Aorta (tissue), 5 donors: ENCODE measurements around the gene CHST11. TPM values are rescaled to one million over a fixed set of nuclear protein-coding genes. Genes with fewer than 3 reads are reported as not detected.
A peak's percentile ranks its signal among the peaks of the same experiment; 100 is the strongest.

Experiments used
- ATAC-seq: fragments of 200-7000 bp; cut with Tn5 transposase; one replicate; pipeline ENCODE4 v1.9.1; 2022; ENCODE audit warnings: moderate library complexity; ENCODE audit not compliant: low FRiP score
- DNase-seq, 2 donors: peaks; one replicate each; pipeline ENCODE4 v3.0.0-alpha.2; 2020
- H3K27ac ChIP-seq, 2 donors: one replicate each; pipeline ENCODE4 v1.5.1; 2013; ENCODE audit warnings: low read length in 2 of 2, mild to moderate bottlenecking in 2 of 2, moderate library complexity in 2 of 2, control low read depth in 1 of 2, inconsistent platforms in 1 of 2, low read depth in 1 of 2
- H3K27me3 ChIP-seq, 2 donors: one replicate each; pipeline ENCODE4 v1.6.1; 2013; ENCODE audit warnings: control low read depth in 1 of 2, low read length in 1 of 2, mild to moderate bottlenecking in 1 of 2, moderate library complexity in 1 of 2; ENCODE audit not compliant: insufficient read depth in 2 of 2, control insufficient read depth in 1 of 2
- H3K36me3 ChIP-seq, 2 donors: one replicate each; pipeline ENCODE4 v1.6.1; 2013; ENCODE audit warnings: control low read depth in 1 of 2, low read length in 1 of 2, mild to moderate bottlenecking in 1 of 2; ENCODE audit not compliant: insufficient read depth in 2 of 2, control insufficient read depth in 1 of 2
- H3K4me1 ChIP-seq, 2 donors: one replicate each; pipeline ENCODE4 v1.6.1; 2013; ENCODE audit warnings: low read length in 2 of 2, control low read depth in 1 of 2, mild to moderate bottlenecking in 1 of 2, moderate library complexity in 1 of 2; ENCODE audit not compliant: insufficient read depth in 2 of 2, control insufficient read depth in 1 of 2
- H3K4me3 ChIP-seq, 2 donors: one replicate each; pipeline ENCODE4 v1.5.1; 2013; ENCODE audit warnings: low read length in 2 of 2, control low read depth in 1 of 2, mild to moderate bottlenecking in 1 of 2
- H3K9me3 ChIP-seq: one replicate; pipeline ENCODE4 v1.6.1; 2013; ENCODE audit warnings: mild to moderate bottlenecking, low read length; ENCODE audit not compliant: control insufficient read depth
- WGBS, 2 donors: extraction: QIAGEN DNeasy Blood & Tissue Kit; methylation state at CpG; one replicate each; pipeline ENCODE4 v1.1.7; 2013; 5-methylcytosine and 5-hydroxymethylcytosine counted together
- intact Hi-C, 2 donors: fragments of 100-400 bp; cut with DNase I; formaldehyde crosslinking; loops; one replicate each; pipeline versions ENCODE4 v1.14.2 to v1.15.0; 2022
- polyA plus RNA-seq, 2 donors: library from polyadenylated mRNA; stranded (reverse); fragments of 200-250 nt; gene quantifications; one replicate each; pipeline ENCODE4 v1.2.3, GENCODE V29; 2013
- total RNA-seq, 2 donors: library from RNA; stranded (reverse); fragmentation: NEBNext Ultra II Directional; extraction: Animal tissue kit (Norgen Biotek cat#: 25700); gene quantifications; one replicate each; pipeline ENCODE4 v1.2.1, GENCODE V29; 2021
- donor health status: healthy with polysubstance abuse.
- donor health status: Bipolar disorder and iron deficiency.
- donor health status: DM: no; HTN: no; CAD: no.
- donor health status: DM: no; HTN: no; CAD: no.
- donor health status: DM: yes; HTN: yes; CAD: no.

CHST11 gene
- total and polyA plus RNA-seq, 4 donors = 2.1 to 31.0 (median 15.7) TPM

DNA sequence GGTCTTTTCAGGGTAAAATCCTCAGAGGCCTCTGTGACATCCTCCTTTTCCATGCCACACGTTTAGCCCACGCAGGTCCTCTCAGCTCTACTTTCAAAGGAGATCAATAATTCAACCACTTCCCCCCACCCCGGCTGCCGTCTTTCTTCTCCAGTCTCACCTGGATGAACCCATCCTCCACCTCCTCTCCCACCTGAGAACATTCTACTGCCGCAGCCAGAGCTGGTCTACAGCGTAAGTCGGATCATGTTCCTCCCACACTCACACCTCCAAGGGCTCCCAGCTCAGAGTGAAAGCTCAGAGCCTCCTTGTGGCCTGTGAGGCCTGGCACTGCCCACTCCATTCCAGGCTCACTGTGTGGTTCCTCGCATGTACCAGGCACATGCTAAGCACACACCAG is 246.6 kb downstream of the CHST11 start:
- WGBS, 2 donors = 86 to 93% methylated on average over 8 of the region's 8 CpGs
- Histone ChIP-seq H3K27ac (no peak overlapping the region), H3K9me3 (no peaks in the 10 kb centered on the region), H3K36me3 (no peaks in the 10 kb centered on the region), H3K4me3 (no peak overlapping the region), H3K27me3 (no peaks in the 10 kb centered on the region), H3K4me1 (peaks cover 0 to 4% of the 10 kb centered on the region in 2 donors)
- ATAC-seq (no peak), DNase-seq (peak; percentile 34 to 68)
- intact Hi-C loops = loop anchor here in 1 of 2 donors (10.0 kb wide), 1 partner anchor 79 kb away; no protein-coding TSS in a partner anchor

DNA sequence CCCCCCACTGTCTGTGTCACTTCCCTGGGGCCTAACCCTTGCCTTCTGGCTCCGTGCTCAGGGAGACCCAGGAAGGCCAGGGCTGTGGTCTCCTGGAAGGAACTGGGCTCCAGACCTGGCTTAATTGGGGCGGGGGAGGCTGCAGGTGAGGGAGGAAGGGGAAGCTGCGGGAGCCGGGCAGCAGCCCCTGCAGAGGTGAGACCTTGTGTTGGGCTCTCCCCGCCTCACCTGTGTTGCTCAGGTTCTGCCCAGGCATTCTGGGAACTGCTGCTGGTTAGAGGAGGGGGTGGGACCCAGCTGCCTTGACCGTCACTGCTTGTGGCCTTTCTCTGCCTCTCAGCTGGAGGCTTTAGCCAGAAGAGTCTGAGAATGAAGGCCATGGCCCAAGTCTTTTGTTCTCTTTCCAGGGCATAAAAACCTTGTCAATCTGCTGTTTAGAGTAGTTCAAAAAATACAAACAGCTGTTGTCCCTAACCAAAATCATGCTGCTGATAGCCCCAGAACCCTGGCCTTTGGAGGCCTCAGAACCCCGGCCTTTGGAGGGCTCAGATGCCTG is 247.6 kb downstream of the CHST11 start:
- WGBS, 2 donors = 95 to 96% methylated on average over 7 of the region's 7 CpGs
- Histone ChIP-seq H3K36me3 (no peaks in the 10 kb centered on the region), H3K9me3 (no peaks in the 10 kb centered on the region), H3K27ac (no peak overlapping the region), H3K4me3 (no peak overlapping the region), H3K27me3 (no peaks in the 10 kb centered on the region), H3K4me1 (peaks cover 0 to 4% of the 10 kb centered on the region in 2 donors)
- peak; percentile 38 to 67 for DNase-seq
- intact Hi-C loops = loop anchor here in 1 of 2 donors (10.0 kb wide), 1 partner anchor 80 kb away; no protein-coding TSS in a partner anchor
- no peak for ATAC-seq

DNA sequence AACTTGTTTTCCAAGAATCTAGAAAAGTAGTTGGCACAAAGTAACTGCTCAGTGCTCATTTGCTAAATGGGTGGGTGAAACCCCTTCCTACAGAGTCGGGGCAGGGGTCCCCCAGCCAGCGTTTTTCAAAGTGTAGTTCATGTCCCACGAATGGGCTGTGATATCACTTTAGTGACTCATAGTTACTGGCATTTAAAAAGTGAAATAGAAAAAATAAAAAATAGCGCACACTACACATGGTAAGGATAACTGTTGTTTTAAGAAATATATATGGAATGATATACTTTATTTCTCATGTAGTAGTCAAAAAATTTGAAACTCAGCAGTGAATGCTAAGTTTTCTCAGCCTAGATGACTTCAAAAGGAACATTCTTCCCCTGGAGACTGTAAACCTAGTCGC is 250.4 kb downstream of the CHST11 start:
- Histone ChIP-seq H3K27me3 (no peaks in the 10 kb centered on the region), H3K9me3 (no peaks in the 10 kb centered on the region), H3K27ac (no peak overlapping the region), H3K4me3 (no peak overlapping the region), H3K4me1 (peaks cover 0 to 3% of the 10 kb centered on the region in 2 donors), H3K36me3 (no peaks in the 10 kb centered on the region)
- intact Hi-C loops = loop anchor here in 1 of 2 donors (10.0 kb wide), 1 partner anchor 82 kb away; no protein-coding TSS in a partner anchor
- ATAC-seq (no peak), DNase-seq (peak in 1 of 2 donors; percentile 41)
- WGBS, 2 donors = 19 to 22% methylated on average over 5 of the region's 5 CpGs

DNA sequence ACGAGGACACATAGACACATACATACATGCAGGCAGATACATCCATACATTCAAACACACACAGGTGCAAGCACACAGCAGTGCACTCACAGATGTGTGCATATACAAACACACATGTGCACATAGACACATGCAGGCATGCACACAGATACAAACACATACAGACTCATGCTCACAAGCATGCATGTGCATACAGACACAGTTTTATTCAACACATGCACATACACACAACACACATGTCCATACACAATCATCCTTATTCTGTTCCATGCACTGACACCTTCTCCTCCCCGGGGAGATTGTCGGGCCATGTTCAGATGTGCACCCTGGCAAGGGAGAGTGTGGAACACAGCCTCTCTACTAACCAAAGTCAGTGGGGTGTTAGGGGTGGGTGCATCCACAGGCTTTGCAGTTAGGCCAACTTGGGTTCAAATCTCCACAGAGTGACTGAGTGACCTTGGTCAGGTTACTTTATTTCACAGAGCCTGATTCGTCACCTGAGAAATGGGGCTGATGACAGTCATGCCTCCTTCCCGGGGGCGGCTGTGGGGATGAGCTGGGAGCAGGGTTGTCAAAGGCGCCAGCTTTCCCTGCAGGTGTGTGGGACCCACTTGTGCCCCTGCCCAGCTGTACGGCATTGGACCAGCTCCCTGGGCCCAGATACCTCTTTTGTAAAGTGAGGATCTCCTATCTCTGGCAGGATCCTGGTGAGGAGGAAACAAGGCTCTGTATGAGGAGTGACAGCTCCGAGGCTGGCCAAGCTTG is 251.2 kb downstream of the CHST11 start:
- no peaks in the 10 kb centered on the region for H3K27me3 ChIP-seq
- WGBS, 2 donors = 90 to 93% methylated on average over 9 of the region's 9 CpGs
- peak; percentile 43 to 71 for DNase-seq
- no peaks in the 10 kb centered on the region for H3K9me3 ChIP-seq
- no peaks in the 10 kb centered on the region for H3K36me3 ChIP-seq
- H3K4me3 ChIP-seq = no peak overlapping the region
- H3K27ac ChIP-seq = no peak overlapping the region
- intact Hi-C loops = loop anchor here in 1 of 2 donors (10.0 kb wide), 1 partner anchor 83 kb away; no protein-coding TSS in a partner anchor
- H3K4me1 ChIP-seq = no peaks in the 10 kb centered on the region
- no peak for ATAC-seq

DNA sequence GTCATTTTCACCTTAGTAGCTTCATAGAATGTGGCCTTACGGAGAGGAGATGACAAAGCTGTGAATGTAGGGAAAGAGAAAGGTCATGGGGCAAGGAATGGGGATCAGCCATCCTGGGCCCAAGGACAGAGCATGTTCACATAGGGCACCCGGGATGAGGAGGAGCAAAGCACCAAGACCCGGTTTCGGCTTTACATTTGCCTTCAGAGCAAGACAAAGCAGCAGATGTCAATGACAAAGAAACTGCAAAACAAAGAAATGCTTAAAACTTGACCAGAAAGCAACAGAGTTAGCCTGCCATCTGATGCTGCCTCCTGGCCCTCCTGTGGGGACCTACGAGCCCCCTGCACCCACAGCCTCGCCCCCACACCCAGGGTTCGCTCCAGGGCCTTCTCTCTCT is 252.1 kb downstream of the CHST11 start:
- intact Hi-C loops = loop anchor here in 1 of 2 donors (10.0 kb wide), 1 partner anchor 84 kb away; no protein-coding TSS in a partner anchor
- no peak overlapping the region for H3K27ac ChIP-seq
- 93 to 94% methylated on average over 7 of the region's 7 CpGs for WGBS, 2 donors
- H3K4me3 ChIP-seq = no peak overlapping the region
- no peak for DNase-seq
- no peaks in the 10 kb centered on the region for H3K27me3 ChIP-seq
- H3K9me3 ChIP-seq = no peaks in the 10 kb centered on the region
- H3K36me3 ChIP-seq = no peaks in the 10 kb centered on the region
- no peaks in the 10 kb centered on the region for H3K4me1 ChIP-seq
- ATAC-seq = no peak

DNA sequence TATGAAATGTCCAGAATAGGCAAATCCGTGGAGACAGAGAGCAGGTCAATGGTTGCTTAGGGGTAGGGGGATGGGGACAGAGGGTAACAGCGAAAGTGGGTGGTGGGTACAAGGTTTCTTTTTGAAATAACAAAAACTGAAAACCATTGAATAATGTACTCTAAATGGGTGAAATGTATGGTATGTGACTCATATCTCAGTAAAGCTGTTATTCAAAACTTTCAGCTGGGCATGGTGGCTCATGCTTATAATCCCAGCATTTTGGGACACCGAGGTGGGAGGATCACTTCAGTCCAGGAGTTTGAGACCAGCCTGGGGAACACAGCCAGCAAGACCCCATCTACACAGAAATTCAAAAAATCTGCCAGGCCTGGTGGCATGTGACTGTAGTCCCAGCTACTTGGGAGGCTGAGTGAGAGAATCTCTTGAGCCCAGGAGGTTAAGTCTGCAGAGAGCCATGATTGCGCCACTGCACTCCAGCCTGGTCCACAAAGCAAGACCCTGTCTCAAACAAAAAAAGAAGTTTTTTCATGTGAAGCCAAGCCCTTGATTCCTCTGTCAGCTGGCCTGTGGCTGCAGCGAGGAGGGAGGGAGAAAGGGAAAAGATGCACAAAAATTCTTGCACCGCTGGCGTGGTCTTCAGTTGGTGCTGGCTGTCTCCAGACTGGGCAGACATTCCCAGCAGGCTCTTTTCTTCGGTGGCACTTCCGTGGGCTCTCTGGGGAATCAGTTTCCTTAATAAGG is 253.1 kb downstream of the CHST11 start:
- H3K4me3 ChIP-seq = no peak overlapping the region
- peak; percentile 19 to 35 for DNase-seq
- H3K27me3 ChIP-seq = no peaks in the 10 kb centered on the region
- no peaks in the 10 kb centered on the region for H3K9me3 ChIP-seq
- no peak overlapping the region for H3K27ac ChIP-seq
- intact Hi-C loops = loop anchor here in 1 of 2 donors (10.0 kb wide), 1 partner anchor 85 kb away; no protein-coding TSS in a partner anchor
- H3K36me3 ChIP-seq = no peaks in the 10 kb centered on the region
- 71 to 78% methylated on average over 9 of the region's 9 CpGs for WGBS, 2 donors
- no peaks in the 10 kb centered on the region for H3K4me1 ChIP-seq
- no peak for ATAC-seq

DNA sequence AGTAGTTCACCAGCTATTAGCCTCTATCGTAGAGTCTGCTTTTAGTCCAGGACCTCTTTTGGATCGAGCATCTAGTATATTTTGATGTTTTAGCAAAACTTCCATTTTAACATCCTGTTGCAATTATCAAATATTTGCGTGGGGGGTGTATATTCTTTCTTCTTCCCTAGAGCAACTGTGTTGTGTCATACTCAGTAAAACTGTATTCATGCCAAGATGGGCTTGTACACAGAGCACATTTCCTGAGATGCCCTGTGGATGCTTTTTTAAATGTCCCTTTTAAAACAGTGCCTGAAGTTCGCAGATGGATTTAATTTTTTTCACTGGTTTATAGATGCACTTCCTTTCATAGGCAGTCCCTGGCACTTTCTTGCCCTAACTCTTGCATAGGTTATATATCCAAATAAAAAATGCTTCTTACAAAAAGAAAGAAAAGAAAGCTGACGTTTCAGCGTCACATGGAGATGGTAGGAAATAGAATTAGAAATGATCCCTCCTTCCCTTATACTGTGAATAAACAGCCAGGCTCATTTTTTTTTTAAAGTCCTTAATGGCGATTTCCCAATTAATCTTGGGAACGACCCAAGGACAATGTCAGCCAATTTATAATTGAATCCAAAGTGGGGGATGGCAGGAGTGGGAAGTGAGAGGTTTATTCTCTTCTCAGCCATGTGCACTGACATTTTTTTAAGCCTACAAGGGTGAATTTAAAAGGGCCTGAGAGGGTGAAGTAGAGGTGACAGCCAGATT is 254.4 kb downstream of the CHST11 start:
- no peaks in the 10 kb centered on the region for H3K4me1 ChIP-seq
- WGBS, 2 donors = 10 to 11% methylated on average over 8 of the region's 8 CpGs
- H3K4me3 ChIP-seq = no peak overlapping the region
- DNase-seq (no peak), ATAC-seq (no peak)
- intact Hi-C loops = no loop called here
- H3K27ac ChIP-seq = no peak overlapping the region
- H3K36me3 ChIP-seq = no peaks in the 10 kb centered on the region
- H3K27me3 ChIP-seq = no peaks in the 10 kb centered on the region
- H3K9me3 ChIP-seq = no peaks in the 10 kb centered on the region

DNA sequence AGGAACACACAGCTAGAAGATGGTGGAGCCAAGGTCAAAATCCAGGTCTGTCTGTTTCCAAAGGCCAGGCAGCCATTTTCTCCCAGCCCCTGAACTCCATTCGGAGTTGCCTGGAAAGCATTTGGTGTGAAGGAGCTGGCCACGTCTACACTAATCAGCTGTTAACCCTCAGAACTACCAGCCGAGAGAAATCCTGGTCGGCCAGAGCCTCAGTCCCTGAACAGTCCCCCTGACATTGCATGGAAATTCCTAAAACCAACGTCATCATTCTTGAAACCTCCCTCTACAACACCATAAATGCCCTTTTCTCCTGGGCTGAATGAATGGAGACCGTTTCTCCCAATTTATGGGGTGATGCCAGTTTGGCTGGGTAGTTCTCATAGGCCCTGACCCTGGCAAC is 255.7 kb downstream of the CHST11 start:
- H3K9me3 ChIP-seq = no peaks in the 10 kb centered on the region
- H3K27me3 ChIP-seq = no peaks in the 10 kb centered on the region
- intact Hi-C loops = no loop called here
- WGBS, 2 donors = 28 to 33% methylated on average over 6 of the region's 6 CpGs
- no peak overlapping the region for H3K27ac ChIP-seq
- ATAC-seq (no peak), DNase-seq (peak in 1 of 2 donors; percentile 33)
- H3K4me1 ChIP-seq = no peaks in the 10 kb centered on the region
- no peaks in the 10 kb centered on the region for H3K36me3 ChIP-seq
- no peak overlapping the region for H3K4me3 ChIP-seq
